NK-92 (cell line): ENCODE measurements around the gene DCC.

Experiments
- DNase-seq: peaks from one replicate; lab custom pipeline; 2025; ENCODE audit not compliant: unreplicated experiment; lab: John Stamatoyannopoulos, UW

The DCC gene

DNA sequence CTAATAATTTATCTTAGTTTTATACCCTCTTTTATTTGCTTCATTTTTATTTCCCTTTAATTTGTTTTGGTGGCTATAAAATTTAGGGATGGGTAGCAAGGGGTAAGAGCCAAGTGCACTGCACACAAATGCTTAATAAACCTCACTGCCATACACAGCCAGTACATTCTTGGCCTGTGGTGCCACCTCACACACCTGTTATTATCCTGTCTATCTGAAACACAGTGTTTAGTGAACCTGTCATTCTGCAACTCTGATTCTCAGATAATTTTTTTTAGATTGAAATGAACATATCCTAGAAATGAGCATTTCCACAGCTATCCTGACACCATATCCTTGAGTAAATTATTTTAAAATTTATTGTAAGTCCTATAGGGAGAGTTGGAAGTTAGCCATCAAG, 807.5 kb downstream of the DCC start:
- no peak for DNase-seq

DNA sequence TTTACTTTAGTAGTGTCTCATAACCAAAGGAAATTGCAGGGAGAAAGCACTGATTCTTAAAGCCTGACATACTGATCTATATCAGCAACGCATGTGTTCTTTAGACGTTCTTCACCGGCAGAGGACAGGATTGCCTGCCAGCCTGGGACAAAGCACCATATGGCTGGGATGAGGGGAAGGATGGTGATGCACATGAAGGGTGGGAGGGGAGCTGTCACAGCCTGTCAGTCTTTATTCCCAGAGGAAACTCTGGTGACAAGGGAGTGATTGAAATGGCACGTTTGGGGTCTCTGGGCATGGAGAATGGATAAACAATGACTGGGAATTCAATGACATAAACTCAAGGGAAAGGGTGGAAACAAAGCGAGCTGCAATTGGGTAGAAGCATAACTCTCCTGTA, 808.1 kb downstream of the DCC start:
- no peak for DNase-seq

DNA sequence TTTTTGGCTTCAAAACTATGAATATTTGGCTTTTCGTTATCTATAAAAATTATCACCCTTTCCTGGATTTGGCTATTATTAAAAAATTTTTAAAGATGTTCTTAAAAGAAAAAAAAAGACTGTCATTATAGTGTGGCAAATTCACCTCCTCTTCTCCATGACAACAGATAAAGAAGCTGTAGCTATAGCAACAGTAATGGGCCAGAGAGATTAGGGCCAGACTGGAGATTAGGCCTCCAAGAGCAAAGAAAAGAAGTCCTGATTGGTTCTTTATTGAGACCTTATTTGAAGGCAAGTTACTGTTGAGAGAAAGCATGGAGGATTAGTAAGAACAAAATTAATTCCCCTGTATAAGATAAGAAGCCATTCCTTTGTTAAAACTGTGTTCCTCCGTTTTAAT, 812.5 kb downstream of the DCC start:
- DNase-seq, result no peak

DNA sequence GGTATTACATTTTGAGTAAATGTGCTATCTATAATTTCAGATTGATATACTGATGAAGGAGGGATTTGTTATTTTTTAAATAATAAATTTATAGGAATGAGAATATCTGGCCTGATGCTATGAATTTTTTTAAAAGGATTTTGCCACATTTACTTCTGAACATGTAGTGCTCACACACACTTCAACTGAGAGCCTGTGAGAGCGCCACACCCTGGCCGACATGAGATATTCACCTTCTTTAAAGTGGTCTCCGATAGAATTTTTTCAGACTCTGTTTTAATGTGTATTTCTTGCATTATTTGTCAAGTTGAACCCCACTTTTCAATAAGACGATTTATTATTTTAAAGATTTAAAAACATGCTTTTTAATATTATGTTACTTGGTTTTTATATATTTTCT, 813.3 kb downstream of the DCC start:
- no peak for DNase-seq

DNA sequence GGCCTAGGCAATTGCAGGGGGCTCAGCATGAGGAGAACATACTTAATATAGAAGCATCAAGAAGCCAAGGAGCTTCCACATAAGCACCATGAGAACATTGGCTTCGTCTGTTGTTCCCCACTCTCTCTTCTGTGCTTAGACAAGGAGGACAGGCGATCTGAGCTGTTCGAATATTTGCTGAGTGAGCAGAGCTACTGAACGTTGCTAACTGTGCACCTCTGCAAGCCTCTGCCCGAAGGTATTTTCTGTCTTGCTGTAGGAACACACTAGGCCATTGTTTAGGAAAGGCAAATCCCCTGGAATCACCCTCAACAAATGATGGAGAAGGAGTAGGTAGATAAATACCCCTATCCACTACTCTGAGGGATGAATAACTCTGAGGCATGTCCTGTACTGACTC, 813.8 kb downstream of the DCC start:
- no peak for DNase-seq

DNA sequence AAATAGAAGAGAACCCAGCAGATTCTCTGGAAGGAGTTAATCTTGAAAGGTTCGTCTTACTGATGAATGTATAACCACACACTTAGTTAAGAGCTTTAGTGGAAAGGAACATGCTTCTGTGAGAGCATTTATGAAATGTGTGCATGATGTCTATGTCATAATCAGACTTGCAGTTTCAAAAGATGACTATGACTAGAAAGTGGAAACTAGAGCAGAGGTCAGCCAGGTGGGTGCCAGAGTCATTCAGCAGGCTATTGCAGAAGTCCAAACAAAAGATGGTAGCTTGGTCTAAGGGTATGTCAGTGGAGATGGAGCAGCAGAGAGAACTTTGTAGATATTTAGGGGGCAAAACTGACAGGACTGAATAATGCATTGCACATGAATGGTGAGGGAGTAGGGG, 825.8 kb downstream of the DCC start:
- no peak for DNase-seq

DNA sequence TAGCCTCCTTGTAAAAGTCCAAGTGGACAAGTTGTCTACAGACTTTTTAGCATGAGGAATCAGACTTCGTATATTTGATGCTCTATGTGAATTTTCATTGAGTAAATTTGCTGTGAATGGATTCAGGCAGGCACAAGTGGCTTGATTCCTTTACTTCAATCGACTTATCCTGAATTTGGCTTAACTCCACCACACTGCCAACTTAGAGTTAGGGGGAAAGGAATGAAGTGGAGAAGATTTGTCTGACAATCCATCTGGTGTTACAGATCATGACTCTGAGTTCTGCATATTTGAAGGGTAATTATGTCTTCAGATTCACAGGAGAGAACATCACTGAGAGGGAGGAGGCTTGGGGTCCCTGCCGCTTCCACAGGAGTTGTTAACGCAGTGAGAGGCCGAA, 829.3 kb downstream of the DCC start:
- no peak for DNase-seq

DNA sequence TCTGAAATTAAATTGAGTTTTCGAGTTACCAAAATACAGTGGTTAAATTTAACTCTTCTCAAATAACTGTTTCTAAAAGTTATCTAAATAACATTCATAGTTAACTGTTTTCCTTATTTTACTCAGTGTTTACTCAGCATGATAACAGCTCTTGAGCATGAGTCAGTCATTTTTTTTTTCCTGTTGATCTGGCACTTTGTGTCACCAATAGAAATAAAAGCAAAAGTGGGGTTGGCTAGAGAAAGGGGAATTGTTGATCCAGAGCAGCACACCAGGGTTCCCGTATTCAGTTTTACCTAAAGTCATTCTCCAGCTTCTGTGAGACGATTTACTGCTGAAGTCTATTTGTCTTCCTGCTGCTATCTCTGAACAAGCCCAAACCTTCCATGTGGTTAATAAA, 851.6 kb downstream of the DCC start:
- no peak for DNase-seq

DNA sequence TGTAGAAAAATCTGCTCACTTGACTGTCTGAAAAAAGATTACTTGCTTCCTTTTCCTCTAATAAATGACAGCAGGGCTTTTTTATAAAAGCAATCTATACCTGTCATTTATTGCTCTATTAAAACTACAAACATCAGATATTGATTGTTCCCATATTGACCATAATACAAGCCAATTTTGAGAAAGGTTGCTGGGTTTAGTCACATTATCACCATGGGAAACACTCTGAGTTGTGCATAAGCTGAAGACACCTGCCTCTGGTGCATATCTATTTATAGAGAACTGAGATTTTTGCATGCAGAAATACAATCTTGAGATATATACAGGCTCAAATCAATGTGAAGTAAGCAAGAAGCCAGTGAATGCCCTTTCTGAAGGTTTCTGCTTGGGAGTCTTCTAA, 853.9 kb downstream of the DCC start:
- DNase-seq, result no peak

DNA sequence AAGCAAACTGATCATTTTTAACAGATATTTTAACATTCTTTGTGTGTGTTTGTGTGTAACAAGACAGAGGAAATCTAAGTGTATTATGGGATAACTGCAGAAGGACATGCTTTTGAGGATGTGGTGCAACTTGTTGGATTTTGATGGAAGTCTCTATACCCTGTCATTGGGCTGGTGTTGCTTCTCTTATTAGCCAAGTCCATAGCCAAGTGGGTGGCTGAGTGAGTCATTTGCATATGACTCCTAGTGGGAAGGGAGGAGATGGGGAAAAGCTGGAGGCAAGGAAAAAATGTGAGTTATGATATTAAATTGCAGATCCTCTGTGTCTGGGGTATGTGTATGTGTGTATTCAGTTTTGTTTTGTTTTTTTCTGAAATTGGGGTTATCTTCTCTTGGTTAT, 879.9 kb downstream of the DCC start:
- no peak for DNase-seq

DNA sequence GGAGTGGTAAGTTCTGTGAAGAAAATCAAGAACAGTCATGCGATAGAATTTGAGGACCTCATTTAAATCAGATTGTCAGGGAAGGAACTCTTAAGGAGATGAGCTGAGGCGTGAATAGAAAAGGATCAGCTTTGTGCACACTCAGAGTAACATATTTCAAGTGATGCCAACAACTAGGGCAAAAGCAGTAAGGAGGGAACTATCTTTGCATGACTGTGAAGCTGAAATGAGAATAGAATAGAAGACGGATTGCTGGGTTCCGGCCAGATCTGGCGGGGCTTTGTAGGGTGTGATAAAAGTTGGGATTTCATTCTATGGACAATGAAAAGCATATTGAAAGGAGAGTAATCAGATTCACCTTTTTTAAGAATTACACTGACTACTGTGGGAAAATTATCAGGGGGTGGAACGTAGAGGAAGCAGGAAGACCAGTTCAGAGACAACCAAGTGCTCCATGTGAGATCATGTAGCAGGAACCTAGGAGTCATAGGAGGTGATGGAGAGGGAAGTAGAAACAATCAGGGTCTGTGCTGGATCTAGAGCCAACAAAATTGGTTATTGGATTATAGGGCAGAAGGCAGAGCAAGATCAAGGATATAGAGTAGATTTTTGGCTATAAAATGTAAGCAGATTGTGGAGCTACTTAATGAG, 884.3 kb downstream of the DCC start:
- DNase-seq, result no peak

DNA sequence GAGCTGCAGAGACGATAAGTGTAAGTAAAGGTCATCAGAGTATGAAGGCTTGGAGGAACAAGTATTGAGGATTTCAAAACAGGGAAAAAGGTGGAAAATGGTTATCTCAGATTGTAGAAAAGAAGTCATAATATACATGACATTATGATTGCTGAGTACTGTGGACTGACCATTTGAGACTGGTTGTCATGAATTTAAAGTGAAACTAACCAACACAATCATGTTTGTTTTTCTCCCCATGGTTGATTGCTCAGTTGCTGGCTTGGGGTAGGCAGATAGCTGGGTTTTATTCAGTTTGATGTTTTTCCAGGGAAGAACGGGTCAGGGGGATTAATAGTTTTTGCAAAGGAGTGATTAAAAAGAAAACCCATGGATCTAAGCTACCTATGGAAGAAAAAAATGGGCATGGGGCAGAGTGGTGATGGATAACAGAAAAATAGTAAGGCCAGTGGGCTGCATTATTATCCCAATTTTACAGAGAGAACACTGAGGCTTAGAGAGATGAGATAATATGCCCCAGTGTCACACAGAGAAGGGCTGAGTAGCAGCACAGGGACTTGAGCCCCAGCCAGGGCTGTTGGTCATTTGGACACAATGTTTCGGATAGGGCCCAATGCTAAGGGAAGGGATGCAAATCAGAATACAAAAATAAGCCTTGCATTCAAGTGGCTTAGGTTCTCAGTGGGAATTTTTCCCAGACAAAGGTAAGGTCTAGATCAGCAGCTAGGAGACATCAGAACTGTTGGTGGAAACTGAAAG, 885.7 kb downstream of the DCC start:
- DNase-seq, result no peak

DNA sequence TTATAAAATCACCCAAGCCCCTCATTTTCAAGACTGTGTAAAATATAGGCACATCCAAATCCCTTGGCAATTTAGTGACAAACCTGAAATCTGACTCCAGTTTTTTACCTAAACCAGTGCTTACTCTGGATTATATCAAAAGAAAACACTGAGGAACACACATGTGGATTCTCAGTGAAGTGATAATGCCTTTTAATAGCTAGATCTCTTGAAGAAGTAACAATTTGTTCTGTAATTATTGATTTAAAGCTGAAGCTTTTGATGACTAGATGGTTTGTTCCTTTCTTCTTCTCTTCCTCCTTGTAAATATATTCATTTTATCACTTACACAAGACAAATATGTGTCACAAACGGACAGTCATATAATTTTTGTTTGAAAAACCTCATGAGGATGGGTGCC, 894.6 kb downstream of the DCC start:
- DNase-seq, result no peak

DNA sequence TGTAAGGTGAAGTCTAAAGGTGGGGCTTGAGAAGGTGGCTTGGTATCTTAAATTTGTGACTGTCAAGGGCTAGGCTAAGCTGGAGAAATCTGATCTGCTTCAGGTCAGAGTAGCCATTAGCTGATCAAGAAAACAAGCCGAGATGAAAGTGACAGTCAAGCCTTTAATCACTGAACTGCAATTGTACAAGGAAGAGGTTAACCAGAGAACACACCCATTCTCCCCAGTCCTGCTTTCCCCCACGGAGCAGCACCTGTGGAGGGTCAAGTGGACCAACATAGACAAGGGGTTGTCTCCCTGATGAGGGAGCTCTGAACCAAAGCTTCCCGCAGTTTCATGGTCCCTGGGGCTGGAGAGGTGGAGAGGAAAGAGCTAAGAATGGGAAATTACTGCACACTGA, 901.2 kb downstream of the DCC start:
- no peak for DNase-seq

DNA sequence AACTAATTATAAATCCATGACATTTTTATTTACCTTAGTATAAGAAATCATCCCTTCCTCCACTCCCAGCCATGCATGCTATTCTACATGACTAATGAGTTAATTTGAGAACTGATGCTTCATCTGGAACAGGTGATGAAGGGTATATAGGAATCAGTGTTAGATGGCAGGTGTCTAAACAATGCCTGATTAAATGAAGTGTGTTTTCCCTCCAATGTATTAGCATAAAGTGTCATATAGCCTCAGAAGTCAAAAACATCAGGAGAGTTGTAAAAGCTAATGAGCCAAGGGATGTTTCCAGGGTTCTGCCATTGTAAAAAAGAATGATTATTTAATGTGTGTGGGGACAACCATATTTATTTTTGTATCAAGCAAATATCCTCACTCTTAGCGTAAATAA, 913.8 kb downstream of the DCC start:
- DNase-seq, result no peak

DNA sequence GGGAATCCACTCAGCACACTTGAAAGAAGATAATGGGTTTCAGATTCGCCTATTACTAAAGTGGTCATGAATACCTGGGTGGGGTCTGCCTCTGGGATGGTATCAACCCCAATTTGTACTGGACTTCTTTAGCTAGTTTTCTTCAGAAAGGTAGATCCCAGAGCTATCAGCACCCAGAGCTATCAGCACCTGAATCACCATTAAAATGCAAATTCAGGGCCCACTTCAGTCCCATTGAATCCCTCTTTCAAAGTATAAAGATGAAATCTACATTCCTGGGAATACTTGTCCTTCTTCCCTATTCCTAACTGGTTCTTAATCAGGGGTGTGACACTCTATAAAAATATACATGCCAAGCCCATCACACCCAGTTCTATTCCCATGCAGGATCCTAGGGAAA, 914.3 kb downstream of the DCC start:
- no peak for DNase-seq

DNA sequence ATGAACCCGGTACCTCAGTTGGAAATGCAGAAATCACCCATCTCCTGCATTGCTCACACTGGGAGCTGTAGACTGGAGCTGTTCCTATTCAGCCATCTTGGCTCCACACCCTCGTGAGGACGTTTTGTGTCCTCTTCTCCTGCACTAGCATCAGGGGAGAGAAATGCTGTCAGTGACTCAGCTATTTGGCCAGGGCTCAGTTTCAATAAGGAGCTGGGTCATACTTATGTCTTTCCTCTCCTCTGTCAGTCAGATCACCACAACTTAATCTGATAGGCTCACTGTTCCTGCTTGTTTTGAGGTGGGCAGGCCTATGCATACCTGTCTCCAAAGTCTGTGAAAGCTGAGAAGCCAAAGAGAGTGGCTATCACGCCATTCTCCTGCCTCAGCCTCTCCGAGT, 921.2 kb downstream of the DCC start:
- DNase-seq, result no peak

DNA sequence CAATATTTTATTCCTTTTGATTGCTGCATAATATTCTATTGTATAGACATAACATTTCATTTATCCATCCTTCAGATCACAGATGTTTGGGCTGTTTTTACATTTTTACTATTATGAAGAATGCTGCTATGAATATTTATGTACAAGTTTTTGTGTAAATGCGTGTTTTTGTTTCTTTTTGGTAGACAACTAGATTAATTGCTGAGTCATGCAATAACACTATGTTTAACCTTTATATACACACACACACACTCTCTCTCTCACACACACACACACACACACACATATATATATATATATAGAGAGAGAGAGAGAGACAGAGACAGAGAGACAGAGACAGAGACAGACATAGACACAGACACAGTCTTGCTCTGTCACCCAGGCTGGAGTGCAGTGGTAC, 926.9 kb downstream of the DCC start:
- no peak for DNase-seq

DNA sequence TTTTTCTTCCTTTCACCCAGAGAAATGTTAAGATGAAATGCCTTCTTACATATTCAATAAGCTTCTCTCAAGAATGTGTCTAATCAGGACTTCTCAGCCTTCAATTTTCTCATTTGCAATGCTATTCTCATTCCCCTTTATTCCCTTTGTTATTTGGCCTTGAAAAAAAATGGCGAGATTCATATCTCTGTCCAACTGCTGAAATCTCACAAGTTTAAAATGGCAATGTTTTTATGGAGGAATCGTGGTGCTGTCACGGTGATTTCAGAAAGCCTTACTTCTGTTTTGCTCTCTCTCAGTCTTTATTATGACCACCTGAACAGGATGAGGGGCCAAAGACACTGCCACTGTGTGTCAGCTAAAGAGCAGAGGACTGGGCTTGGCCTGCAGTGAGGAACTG, 928.5 kb downstream of the DCC start:
- DNase-seq, result no peak

DNA sequence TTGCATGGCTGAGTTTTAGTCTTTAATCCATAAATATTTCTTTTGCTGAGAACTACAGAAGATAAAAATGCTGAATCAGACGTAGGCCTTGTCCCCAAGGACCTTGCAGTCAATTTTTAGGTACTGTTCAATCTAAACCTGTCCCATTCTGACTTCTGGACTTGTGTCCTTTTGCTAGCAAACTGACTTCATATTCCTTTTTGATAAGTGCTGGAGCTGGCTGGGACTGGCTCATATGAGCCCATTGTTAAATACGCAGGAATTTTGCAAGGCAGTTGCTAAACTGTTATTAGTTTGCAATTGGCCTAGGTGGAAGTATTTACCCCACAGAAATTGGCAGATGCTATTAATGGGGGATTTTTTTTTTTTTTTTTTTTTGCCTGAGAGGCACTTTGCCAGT, 941.4 kb downstream of the DCC start:
- no peak for DNase-seq

DNA sequence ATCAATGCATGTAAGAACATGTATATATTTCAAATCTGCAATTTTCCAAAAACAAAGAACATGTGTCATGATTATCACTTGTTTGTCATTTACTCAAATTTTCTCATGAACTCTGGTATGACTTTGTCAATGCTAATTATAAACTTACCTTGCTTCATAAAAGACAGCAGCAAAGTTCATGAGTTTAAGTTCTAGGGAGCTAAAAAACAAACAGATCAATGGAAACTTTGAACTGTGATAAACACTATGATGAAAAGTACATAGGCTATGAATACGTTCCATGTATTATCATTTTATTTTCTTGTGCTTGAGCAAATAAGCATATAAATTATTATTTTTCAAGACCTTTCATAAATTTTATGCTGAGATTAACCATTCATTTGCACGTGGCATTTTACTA, 943.7 kb downstream of the DCC start:
- no peak for DNase-seq

DNA sequence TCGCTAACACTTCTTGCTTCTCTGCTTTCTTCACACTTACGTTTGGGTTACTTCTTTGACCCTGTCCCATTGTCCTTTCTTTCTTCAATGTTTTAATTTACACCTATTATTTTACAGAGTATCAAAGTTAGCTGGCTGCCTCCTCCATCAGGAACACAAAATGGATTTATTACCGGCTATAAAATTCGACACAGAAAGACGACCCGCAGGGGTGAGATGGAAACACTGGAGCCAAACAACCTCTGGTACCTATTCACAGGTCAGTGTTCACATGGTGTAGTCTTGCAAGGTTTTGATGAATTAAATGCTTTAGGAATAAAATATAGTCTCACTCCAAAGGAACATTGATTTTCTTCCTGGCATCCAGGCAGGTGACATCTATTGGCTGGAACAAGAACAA, 965.5 kb downstream of the DCC start:
- no peak for DNase-seq

DNA sequence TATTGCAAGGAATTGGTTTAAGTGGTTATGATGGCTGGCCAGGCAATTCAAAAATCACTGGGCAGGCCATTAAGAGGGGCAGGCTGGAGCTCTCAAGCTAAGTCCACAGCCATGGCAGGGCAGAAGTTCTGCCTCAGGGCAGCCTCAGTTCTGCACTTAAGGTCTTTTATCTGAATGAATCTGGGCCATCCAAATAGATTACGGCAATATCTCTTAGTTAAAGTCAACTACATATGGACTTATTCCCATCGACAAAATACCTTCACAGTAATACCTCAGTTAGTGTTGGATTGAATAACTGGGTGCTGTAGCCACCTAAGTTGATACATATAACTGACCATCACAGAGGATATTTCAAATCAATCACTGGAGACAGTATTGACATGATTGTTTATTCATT, 979.6 kb downstream of the DCC start:
- DNase-seq, result no peak
